ENCODE results near the gene SLC7A14. TPM values are rescaled to one million over a fixed set of nuclear protein-coding genes. Genes with fewer than 3 reads are reported as not detected.

The SLC7A14 gene
- total and polyA plus RNA-seq, 2 donors (not counting 1 experiment from before 2014, with no cell fraction given), result not detected

- H4K20me1 ChIP-seq (ENCODE audit: control insufficient read depth, insufficient read depth, low read length, poor library complexity, severe bottlenecking), result no peaks in the 10 kb centered on the region
- no peak for ATAC-seq (ENCODE audit: low read depth)
- TF ChIP-seq EZH2 (IDR thresholded peaks at IDR 0.05; ENCODE audit: borderline replicate concordance, insufficient read depth, low read depth, low read length, poor library complexity, severe bottlenecking), result no peak
- TF ChIP-seq CTCF (IDR thresholded peaks at IDR 0.05), result no peak
- DNase-seq, result no peak
- H3K4me2 ChIP-seq (replicated peaks; ENCODE audit: low read depth, low read length, poor library complexity, severe bottlenecking), result peak overlapping the region; percentile 81
- CTCF ChIA-PET, result no interaction called here
- peak overlapping the region in 2 of 5 experiments; percentile 55 to 66 for H3K4me3 ChIP-seq (ENCODE audit: control extremely low read depth in 1 of 5, extremely low read depth in 1 of 5, insufficient read depth in 1 of 5, low read depth in 2 of 5, low read length in 4 of 5)
- peaks cover 0 to 19% (median 0%) of the 10 kb centered on the region in 3 donors for H3K9me3 ChIP-seq (ENCODE audit: control extremely low read depth in 1 of 3, control insufficient read depth in 2 of 3, insufficient read depth in 1 of 3, low read length in 2 of 3)
- 45% methylated on average over 13 of the region's 17 CpGs for WGBS (ENCODE audit: insufficient coverage)
- Mint-ChIP-seq H3K27me3 (peaks cover 30% of the 10 kb centered on the region), H3K27ac (no peak overlapping the region), H3K4me1 (peaks cover 18% of the 10 kb centered on the region), H3K4me3 (peak overlapping the region; percentile 67), H3K9me3 (ENCODE audit: insufficient read depth) (no peaks in the 10 kb centered on the region)
- H3K36me3 ChIP-seq (replicated peaks in 1 of 2; ENCODE audit: control extremely low read depth in 1 of 2, control insufficient read depth in 1 of 2, extremely low read depth in 1 of 2, insufficient read depth in 2 of 2, low read length in 1 of 2), result no peaks in the 10 kb centered on the region
- no peaks in the 10 kb centered on the region for H3K79me2 ChIP-seq (ENCODE audit: control insufficient read depth, insufficient read depth, low read length)
- POLR2A ChIA-PET, result no interaction called here
- peak overlapping the region; percentile 69 for H2AFZ ChIP-seq (ENCODE audit: insufficient read depth, low read depth, low read length, poor library complexity, severe bottlenecking)
- intact Hi-C loops (cut with micrococcal nuclease), result no loop called here
- H3K27me3 ChIP-seq (replicated peaks in 1 of 4; ENCODE audit: control extremely low read depth in 1 of 4, control insufficient read depth in 3 of 4, insufficient read depth in 4 of 4, low read length in 3 of 4), result peaks cover 0 to 32% (median 24%) of the 10 kb centered on the region in 4 experiments
- H3K9ac ChIP-seq (ENCODE audit: low read length), result peak overlapping the region; percentile 58
- no peak overlapping the region for H3K27ac ChIP-seq (ENCODE audit: low read length in 2 of 2)
- peaks cover 23% of the 10 kb centered on the region in 2 donors for H3K4me1 ChIP-seq (ENCODE audit: control insufficient read depth in 2 of 2, insufficient read depth in 2 of 2, low read length in 2 of 2)
Measured at GRCh38 chr3:170420307-170420821, 165.5 kb downstream of the SLC7A14 start.

GRCh38 chr3:170419557-170420087 is 166.3 kb downstream of the SLC7A14 start:
- Histone ChIP-seq H3K4me3 (ENCODE audit: control extremely low read depth in 1 of 5, extremely low read depth in 1 of 5, insufficient read depth in 1 of 5, low read depth in 2 of 5, low read length in 4 of 5) (peak overlapping the region; percentile 37 to 66 (median 55)), H3K9me3 (ENCODE audit: control extremely low read depth in 1 of 3, control insufficient read depth in 2 of 3, insufficient read depth in 1 of 3, low read length in 2 of 3) (peaks cover 0 to 19% (median 0%) of the 10 kb centered on the region in 3 donors), H3K9ac (ENCODE audit: low read length) (peak overlapping the region; percentile 58), H3K36me3 (replicated peaks in 1 of 2; ENCODE audit: control extremely low read depth in 1 of 2, control insufficient read depth in 1 of 2, extremely low read depth in 1 of 2, insufficient read depth in 2 of 2, low read length in 1 of 2) (no peaks in the 10 kb centered on the region), H2AFZ (ENCODE audit: insufficient read depth, low read depth, low read length, poor library complexity, severe bottlenecking) (peak overlapping the region; percentile 69), H3K27ac (ENCODE audit: low read length in 2 of 2) (no peak overlapping the region), H3K79me2 (ENCODE audit: control insufficient read depth, insufficient read depth, low read length) (no peaks in the 10 kb centered on the region), H3K27me3 (replicated peaks in 1 of 4; ENCODE audit: control extremely low read depth in 1 of 4, control insufficient read depth in 3 of 4, insufficient read depth in 4 of 4, low read length in 3 of 4) (peaks cover 0 to 32% (median 24%) of the 10 kb centered on the region in 4 experiments), H4K20me1 (ENCODE audit: control insufficient read depth, insufficient read depth, low read length, poor library complexity, severe bottlenecking) (no peaks in the 10 kb centered on the region), H3K4me1 (ENCODE audit: control insufficient read depth in 2 of 2, insufficient read depth in 2 of 2, low read length in 2 of 2) (peaks cover 23% of the 10 kb centered on the region in 2 donors), H3K4me2 (replicated peaks; ENCODE audit: low read depth, low read length, poor library complexity, severe bottlenecking) (peak overlapping the region; percentile 81)
- POLR2A ChIA-PET, result no interaction called here
- Mint-ChIP-seq H3K4me1 (peaks cover 18% of the 10 kb centered on the region), H3K9me3 (ENCODE audit: insufficient read depth) (no peaks in the 10 kb centered on the region), H3K27me3 (peaks cover 30% of the 10 kb centered on the region), H3K27ac (no peak overlapping the region), H3K4me3 (peak overlapping the region; percentile 85)
- intact Hi-C loops (cut with micrococcal nuclease), result loop anchor here (10.0 kb wide), 1 partner anchor 555 kb away; the partner anchor contains the start of gene LRRC31
- TF ChIP-seq CTCF (IDR thresholded peaks at IDR 0.05) (no peak), EZH2 (IDR thresholded peaks at IDR 0.05; ENCODE audit: borderline replicate concordance, insufficient read depth, low read depth, low read length, poor library complexity, severe bottlenecking) (no peak)
- DNase-seq (no peak), ATAC-seq (ENCODE audit: low read depth) (peak; percentile 13)
- 9% methylated on average over 58 of the region's 58 CpGs for WGBS (ENCODE audit: insufficient coverage)
- CTCF ChIA-PET, result interaction anchor here (10.1 kb wide), 1 partner anchor 392 kb away, joined by 76 read pairs; no protein-coding TSS in a partner anchor
